Measurements from ENCODE around the gene TIGD6.

Gene TIGD6

DNA sequence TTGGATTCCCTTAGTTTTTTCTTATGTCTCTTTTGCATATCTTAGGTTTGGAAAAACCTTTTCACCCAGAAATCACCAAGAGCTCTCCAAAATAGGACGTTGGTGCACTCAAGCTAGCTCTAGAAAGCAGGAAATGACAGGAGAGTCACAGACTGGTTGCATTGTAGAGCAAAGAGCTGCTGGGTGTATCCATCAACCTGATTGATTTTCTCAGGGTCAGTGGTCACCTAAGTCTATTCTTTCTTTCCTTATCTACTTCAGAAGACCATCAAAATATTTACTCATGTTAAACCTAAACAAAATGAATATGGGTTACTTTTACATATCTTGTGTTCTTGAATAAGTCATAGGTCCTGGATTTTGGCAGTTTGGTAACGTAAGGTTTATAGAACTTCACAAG lies 25.0 kb downstream of the TIGD6 start:
- Histone ChIP-seq H3K27me3 (ENCODE audit: insufficient read depth, insufficient read length) (no peaks in the 10 kb centered on the region), H3K9me3 (ENCODE audit: insufficient read depth, low read length) (no peaks in the 10 kb centered on the region), H3K36me3 (ENCODE audit: insufficient read depth, insufficient read length, low read length) (peaks cover 10% of the 10 kb centered on the region), H3K9ac (ENCODE audit: insufficient read length, low read depth) (no peak overlapping the region), H3K4me3 (ENCODE audit: insufficient read length, low read depth) (no peak overlapping the region), H3K4me1 (ENCODE audit: insufficient read depth, insufficient read length) (no peaks in the 10 kb centered on the region)
- TF ChIP-seq ZNF274 (IDR thresholded peaks at IDR 0.05; ENCODE audit: low read depth, low read length) (no peak), YY1 (IDR thresholded peaks at IDR 0.05; ENCODE audit: insufficient read depth, insufficient read length) (no peak), SUZ12 (IDR thresholded peaks at IDR 0.05; ENCODE audit: extremely low read depth, insufficient read depth, insufficient read length) (no peak)
- no peak for DNase-seq (ENCODE audit: low read depth, low spot score)

DNA sequence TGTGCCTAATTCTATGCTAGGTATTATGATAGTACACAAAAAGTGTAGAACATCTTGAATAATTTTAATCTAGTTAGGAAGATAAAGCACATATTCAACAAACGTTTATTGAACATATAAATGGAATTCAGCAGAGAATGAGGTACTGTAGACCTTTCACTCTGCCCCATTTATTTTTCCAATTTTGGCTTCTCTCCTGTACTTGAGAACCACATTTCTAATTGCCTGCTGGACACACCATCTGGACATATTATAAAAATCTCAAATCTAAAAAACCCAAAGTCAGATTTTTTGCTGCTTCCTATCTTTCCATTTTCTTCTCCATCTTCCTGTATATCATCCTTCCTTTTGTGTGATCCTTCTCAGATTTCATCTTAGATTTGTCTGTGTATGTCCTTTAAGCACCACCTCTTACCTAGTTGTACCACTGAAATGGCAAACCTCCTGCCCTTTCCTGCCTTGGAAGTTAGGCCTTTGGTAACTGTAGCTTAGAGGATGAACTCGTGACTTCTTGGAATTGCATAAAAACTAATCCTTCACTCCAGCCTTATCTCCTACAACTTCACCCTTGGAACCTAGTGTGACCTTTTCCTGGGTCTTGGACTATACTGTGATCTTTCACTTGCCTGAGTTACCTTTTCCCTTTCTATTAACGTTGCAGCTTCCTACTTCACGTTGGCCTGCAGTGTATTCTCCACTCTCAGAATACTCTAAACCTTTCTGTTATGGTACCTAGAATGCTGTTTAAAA lies 31.1 kb downstream of the TIGD6 start:
- Histone ChIP-seq H3K9me3 (ENCODE audit: insufficient read depth, low read length) (no peaks in the 10 kb centered on the region), H3K4me3 (ENCODE audit: insufficient read length, low read depth) (no peak overlapping the region), H3K36me3 (ENCODE audit: insufficient read depth, insufficient read length, low read length) (no peaks in the 10 kb centered on the region), H3K27me3 (ENCODE audit: insufficient read depth, insufficient read length) (no peaks in the 10 kb centered on the region), H3K9ac (ENCODE audit: insufficient read length, low read depth) (no peak overlapping the region), H3K4me1 (ENCODE audit: insufficient read depth, insufficient read length) (no peaks in the 10 kb centered on the region)
- DNase-seq (ENCODE audit: low read depth, low spot score): no peak
- TF ChIP-seq YY1 (IDR thresholded peaks at IDR 0.05; ENCODE audit: insufficient read depth, insufficient read length): no peak
- TF ChIP-seq SUZ12 (IDR thresholded peaks at IDR 0.05; ENCODE audit: extremely low read depth, insufficient read depth, insufficient read length): no peak
- no peak for TF ChIP-seq ZNF274 (IDR thresholded peaks at IDR 0.05; ENCODE audit: low read depth, low read length)

DNA sequence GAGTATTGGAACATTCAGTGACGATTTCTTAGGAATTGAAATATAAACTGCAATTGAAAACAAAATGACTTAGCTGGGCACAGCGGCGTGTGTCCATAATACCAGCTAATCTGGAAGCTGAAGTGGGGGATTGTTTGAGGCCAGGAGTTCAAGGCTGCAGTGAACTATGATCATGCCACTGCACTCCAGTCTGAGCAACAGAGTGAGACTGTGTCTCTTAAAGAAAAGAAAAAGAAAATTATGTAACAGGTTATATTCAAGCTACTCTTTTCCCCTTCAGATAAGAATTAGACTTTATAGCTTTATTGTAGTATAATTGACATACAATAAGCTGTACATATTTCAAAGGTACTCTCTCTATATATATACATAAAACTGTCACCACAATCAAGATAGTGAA lies 33.5 kb downstream of the TIGD6 start:
- Histone ChIP-seq H3K9ac (ENCODE audit: insufficient read length, low read depth) (no peak overlapping the region), H3K4me3 (ENCODE audit: insufficient read length, low read depth) (no peak overlapping the region), H3K27me3 (ENCODE audit: insufficient read depth, insufficient read length) (no peaks in the 10 kb centered on the region), H3K9me3 (ENCODE audit: insufficient read depth, low read length) (no peaks in the 10 kb centered on the region), H3K36me3 (ENCODE audit: insufficient read depth, insufficient read length, low read length) (no peaks in the 10 kb centered on the region), H3K4me1 (ENCODE audit: insufficient read depth, insufficient read length) (no peaks in the 10 kb centered on the region)
- no peak for DNase-seq (ENCODE audit: low read depth, low spot score)
- TF ChIP-seq YY1 (IDR thresholded peaks at IDR 0.05; ENCODE audit: insufficient read depth, insufficient read length) (no peak), SUZ12 (IDR thresholded peaks at IDR 0.05; ENCODE audit: extremely low read depth, insufficient read depth, insufficient read length) (no peak), ZNF274 (IDR thresholded peaks at IDR 0.05; ENCODE audit: low read depth, low read length) (no peak)

- Histone ChIP-seq H3K36me3 (ENCODE audit: insufficient read depth, insufficient read length, low read length) (no peaks in the 10 kb centered on the region), H3K4me1 (ENCODE audit: insufficient read depth, insufficient read length) (no peaks in the 10 kb centered on the region), H3K4me3 (ENCODE audit: insufficient read length, low read depth) (no peak overlapping the region), H3K27me3 (ENCODE audit: insufficient read depth, insufficient read length) (no peaks in the 10 kb centered on the region), H3K9ac (ENCODE audit: insufficient read length, low read depth) (no peak overlapping the region), H3K9me3 (ENCODE audit: insufficient read depth, low read length) (no peaks in the 10 kb centered on the region)
- no peak for DNase-seq (ENCODE audit: low read depth, low spot score)
- TF ChIP-seq SUZ12 (IDR thresholded peaks at IDR 0.05; ENCODE audit: extremely low read depth, insufficient read depth, insufficient read length): no peak
Measured at GRCh38 chr5:149963729-149964128, 36.7 kb downstream of the TIGD6 start.

DNA sequence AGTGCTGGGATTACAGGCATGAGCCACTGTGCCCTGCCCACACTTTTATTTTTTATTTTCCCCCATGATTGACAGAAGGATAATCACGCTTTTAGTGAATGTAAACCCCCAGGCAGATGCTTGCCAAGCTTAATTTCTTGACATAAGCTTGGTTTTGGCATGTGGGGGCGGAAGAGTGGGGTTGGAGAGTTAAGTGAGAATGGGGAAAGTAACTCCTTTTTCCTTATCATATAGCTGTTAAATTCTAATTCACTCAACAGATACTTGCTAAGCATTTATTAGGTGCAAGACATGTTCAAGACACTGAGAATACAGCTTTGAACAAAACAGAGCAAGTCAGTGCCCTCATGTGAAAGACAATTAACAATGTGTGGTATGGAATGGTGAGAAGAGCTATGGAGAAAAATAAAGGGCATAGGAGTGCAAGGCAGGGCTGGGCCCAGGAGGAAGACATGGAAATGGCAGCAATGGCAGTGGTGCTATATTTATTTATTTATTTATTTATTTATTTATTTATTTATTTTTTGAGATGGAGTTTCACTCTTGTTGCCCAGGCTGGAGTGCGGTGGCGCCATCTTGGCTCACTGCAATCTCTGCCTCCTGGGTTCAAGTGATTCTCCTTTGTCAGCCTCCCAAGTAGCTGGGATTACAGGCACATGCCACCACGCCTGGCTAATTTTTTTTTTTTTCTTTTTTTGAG lies 37.7 kb downstream of the TIGD6 start:
- H3K9me3 ChIP-seq (ENCODE audit: insufficient read depth, low read length): no peaks in the 10 kb centered on the region
- no peak for DNase-seq (ENCODE audit: low read depth, low spot score)
- no peaks in the 10 kb centered on the region for H3K4me1 ChIP-seq (ENCODE audit: insufficient read depth, insufficient read length)
- no peaks in the 10 kb centered on the region for H3K27me3 ChIP-seq (ENCODE audit: insufficient read depth, insufficient read length)
- no peak for TF ChIP-seq ZNF274 (IDR thresholded peaks at IDR 0.05; ENCODE audit: low read depth, low read length)
- H3K9ac ChIP-seq (ENCODE audit: insufficient read length, low read depth): no peak overlapping the region
- H3K36me3 ChIP-seq (ENCODE audit: insufficient read depth, insufficient read length, low read length): no peaks in the 10 kb centered on the region
- no peak overlapping the region for H3K4me3 ChIP-seq (ENCODE audit: insufficient read length, low read depth)

DNA sequence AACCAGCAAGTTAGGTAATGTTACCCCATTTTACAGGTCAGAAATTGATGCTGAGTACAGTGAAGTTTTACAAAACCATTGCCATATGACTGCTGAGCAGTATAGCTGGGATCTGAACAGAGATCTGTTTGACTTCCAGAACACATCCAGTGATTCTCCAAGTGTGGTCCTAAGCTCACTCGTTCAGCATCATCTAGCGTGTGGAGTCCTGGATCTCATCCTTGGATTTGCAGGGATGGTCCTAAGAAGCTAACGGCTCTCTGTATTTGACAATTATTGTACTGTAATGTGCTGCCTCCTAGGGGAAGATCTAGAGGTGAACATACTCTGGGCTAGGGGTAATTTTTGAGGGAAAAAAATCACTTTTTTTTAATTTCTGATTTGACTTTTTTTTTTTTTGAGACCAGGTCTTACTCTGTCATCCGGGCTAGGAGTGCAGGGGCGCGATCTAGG lies 38.5 kb downstream of the TIGD6 start:
- no peaks in the 10 kb centered on the region for H3K9me3 ChIP-seq (ENCODE audit: insufficient read depth, low read length)
- H3K4me1 ChIP-seq (ENCODE audit: insufficient read depth, insufficient read length): no peaks in the 10 kb centered on the region
- H3K36me3 ChIP-seq (ENCODE audit: insufficient read depth, insufficient read length, low read length): no peaks in the 10 kb centered on the region
- TF ChIP-seq YY1 (IDR thresholded peaks at IDR 0.05; ENCODE audit: insufficient read depth, insufficient read length) (no peak), SUZ12 (IDR thresholded peaks at IDR 0.05; ENCODE audit: extremely low read depth, insufficient read depth, insufficient read length) (no peak), ZNF274 (IDR thresholded peaks at IDR 0.05; ENCODE audit: low read depth, low read length) (no peak)
- no peak for DNase-seq (ENCODE audit: low read depth, low spot score)
- no peak overlapping the region for H3K9ac ChIP-seq (ENCODE audit: insufficient read length, low read depth)
- no peak overlapping the region for H3K4me3 ChIP-seq (ENCODE audit: insufficient read length, low read depth)
- no peaks in the 10 kb centered on the region for H3K27me3 ChIP-seq (ENCODE audit: insufficient read depth, insufficient read length)

DNA sequence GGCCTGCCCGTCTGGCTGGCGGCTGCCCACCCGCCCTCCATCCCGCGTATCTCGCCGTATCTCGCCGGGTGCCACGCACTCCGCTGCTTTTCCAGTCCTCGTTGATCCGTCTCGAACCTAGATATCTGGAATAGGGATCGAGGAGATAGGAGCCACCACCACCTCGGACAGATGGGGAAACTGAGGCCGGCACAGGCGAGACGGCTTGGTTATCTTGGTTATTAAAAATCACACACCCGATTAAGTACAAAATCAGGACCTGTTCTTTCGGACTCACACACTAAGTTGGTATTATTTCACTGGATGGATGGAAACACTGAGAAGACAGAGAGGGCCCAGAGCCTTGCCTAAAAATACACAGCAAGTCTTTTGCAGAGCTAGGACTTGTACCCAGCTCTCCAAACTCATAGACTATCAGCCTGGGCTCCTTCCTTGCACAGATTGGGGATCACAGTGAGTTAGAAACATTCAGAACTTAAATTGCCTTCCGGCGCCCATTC lies 39.2 kb downstream of the TIGD6 start:
- H3K4me1 ChIP-seq (ENCODE audit: insufficient read depth, insufficient read length): no peaks in the 10 kb centered on the region
- no peaks in the 10 kb centered on the region for H3K36me3 ChIP-seq (ENCODE audit: insufficient read depth, insufficient read length, low read length)
- H3K27me3 ChIP-seq (ENCODE audit: insufficient read depth, insufficient read length): no peaks in the 10 kb centered on the region
- H3K9ac ChIP-seq (ENCODE audit: insufficient read length, low read depth): peak overlapping the region; percentile 72
- DNase-seq (ENCODE audit: low read depth, low spot score): no peak
- no peaks in the 10 kb centered on the region for H3K9me3 ChIP-seq (ENCODE audit: insufficient read depth, low read length)
- TF ChIP-seq SUZ12 (IDR thresholded peaks at IDR 0.05; ENCODE audit: extremely low read depth, insufficient read depth, insufficient read length) (no peak), YY1 (IDR thresholded peaks at IDR 0.05; ENCODE audit: insufficient read depth, insufficient read length) (no peak), ZNF274 (IDR thresholded peaks at IDR 0.05; ENCODE audit: low read depth, low read length) (no peak)
- peak overlapping the region; percentile 76 for H3K4me3 ChIP-seq (ENCODE audit: insufficient read length, low read depth)

Measured in NT2/D1 (cell line).